Cardiac muscle cell (in vitro differentiated cells and primary cell): ENCODE data around the gene PRRG4. TPM values are rescaled to one million over a fixed set of nuclear protein-coding genes. Genes with fewer than 3 reads are reported as not detected.
"Not testable (repeated sequence)": the region's sequence is repeated elsewhere in the genome, so short reads cannot be mapped to it uniquely, and the experiment has no call there.

Experiments used
- DNase-seq, 2 donors: peaks; one replicate each; pipeline versions ENCODE4 v3.0.0 to v3.0.0-alpha.2; 2010 to 2017; ENCODE audit warnings: low read depth in 1 of 2, low spot score in 1 of 2
- H3K27ac ChIP-seq: fragments of 200-600 bp; sonication (generic); 2 replicates; pipeline ENCODE4 v1.5.1; 2016
- H3K27me3 ChIP-seq: fragments of 200-600 bp; sonication (generic); 2 replicates; pipeline ENCODE4 v1.6.0; 2016; ENCODE audit warnings: control low read depth
- H3K36me3 ChIP-seq: fragments of 200-600 bp; sonication (generic); 2 replicates; pipeline ENCODE4 v1.5.1; 2016; ENCODE audit warnings: control low read depth
- H3K4me1 ChIP-seq: fragments of 200-600 bp; sonication (generic); 2 replicates; pipeline ENCODE4 v1.8.1; 2017; ENCODE audit warnings: low read depth, mild to moderate bottlenecking, mixed run types
- H3K4me3 ChIP-seq: fragments of 200-600 bp; sonication (generic); 2 replicates; pipeline ENCODE4 v1.5.1; 2016; ENCODE audit warnings: mild to moderate bottlenecking
- H3K9me3 ChIP-seq: fragments of 200-600 bp; sonication (generic); 2 replicates; pipeline ENCODE4 v1.5.1; 2017; ENCODE audit warnings: low read depth, mild to moderate bottlenecking, control low read depth
- polyA plus RNA-seq: library from polyadenylated mRNA; unstranded; fragments of >200 nt; fragmentation: Nextera tagmentation; extraction: Ambion mirVana; gene quantifications from 2 replicates; pipeline ENCODE4 v1.2.1, GENCODE V29; 2016
- total RNA-seq: library from RNA; depleted of rRNA; stranded (reverse); fragments of >200 nt; gene quantifications from 2 replicates; pipeline ENCODE4 v1.2.3, GENCODE V29; 2016
- TF ChIP-seq, protein P1 (sequence below): IDR thresholded peaks from 2 replicates; pipeline ENCODE4 v1.5.1; 2012; ENCODE audit warnings: low read depth, mild to moderate bottlenecking, low read length

PRRG4 gene
- total and polyA plus RNA-seq, 2 experiments from 2014 or later, result not detected

- Histone ChIP-seq H3K27me3 (no peaks in the 10 kb centered on the region), H3K4me3 (no peak overlapping the region), H3K27ac (no peak overlapping the region), H3K4me1 (no peaks in the 10 kb centered on the region), H3K36me3 (no peaks in the 10 kb centered on the region), H3K9me3 (no peaks in the 10 kb centered on the region)
- TF ChIP-seq, protein P1, sequence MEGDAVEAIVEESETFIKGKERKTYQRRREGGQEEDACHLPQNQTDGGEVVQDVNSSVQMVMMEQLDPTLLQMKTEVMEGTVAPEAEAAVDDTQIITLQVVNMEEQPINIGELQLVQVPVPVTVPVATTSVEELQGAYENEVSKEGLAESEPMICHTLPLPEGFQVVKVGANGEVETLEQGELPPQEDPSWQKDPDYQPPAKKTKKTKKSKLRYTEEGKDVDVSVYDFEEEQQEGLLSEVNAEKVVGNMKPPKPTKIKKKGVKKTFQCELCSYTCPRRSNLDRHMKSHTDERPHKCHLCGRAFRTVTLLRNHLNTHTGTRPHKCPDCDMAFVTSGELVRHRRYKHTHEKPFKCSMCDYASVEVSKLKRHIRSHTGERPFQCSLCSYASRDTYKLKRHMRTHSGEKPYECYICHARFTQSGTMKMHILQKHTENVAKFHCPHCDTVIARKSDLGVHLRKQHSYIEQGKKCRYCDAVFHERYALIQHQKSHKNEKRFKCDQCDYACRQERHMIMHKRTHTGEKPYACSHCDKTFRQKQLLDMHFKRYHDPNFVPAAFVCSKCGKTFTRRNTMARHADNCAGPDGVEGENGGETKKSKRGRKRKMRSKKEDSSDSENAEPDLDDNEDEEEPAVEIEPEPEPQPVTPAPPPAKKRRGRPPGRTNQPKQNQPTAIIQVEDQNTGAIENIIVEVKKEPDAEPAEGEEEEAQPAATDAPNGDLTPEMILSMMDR, result no peak
- no peak for DNase-seq
Measured at GRCh38 chr11:32821917-32822560, 7.7 kb upstream of the PRRG4 start.

DNA sequence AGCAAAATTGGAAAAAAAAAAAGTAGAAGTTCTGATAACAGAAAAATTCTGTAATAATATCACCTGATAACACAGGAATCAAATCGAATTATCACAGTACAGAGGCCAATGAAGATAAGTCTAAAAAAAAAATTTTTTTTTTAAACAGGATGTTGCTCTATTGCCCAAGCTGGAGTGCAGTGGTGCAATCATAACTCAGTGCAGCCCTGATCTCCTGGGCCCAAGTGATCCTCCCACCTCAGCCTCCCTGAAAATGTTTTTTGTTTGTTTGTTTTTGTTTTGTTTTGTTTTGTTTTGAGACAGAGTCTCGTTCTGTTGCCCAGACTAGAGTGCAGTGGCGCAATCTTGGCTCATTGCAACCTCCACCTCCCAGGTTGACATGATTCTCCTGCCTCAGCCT is 6.1 kb upstream of the PRRG4 start:
- H3K4me3 ChIP-seq, H3K4me1 ChIP-seq, H3K9me3 ChIP-seq, H3K27ac ChIP-seq, H3K36me3 ChIP-seq, DNase-seq: not testable (repeated sequence)
- H3K27me3 ChIP-seq, result peaks cover 13% of the 10 kb centered on the region

DNA sequence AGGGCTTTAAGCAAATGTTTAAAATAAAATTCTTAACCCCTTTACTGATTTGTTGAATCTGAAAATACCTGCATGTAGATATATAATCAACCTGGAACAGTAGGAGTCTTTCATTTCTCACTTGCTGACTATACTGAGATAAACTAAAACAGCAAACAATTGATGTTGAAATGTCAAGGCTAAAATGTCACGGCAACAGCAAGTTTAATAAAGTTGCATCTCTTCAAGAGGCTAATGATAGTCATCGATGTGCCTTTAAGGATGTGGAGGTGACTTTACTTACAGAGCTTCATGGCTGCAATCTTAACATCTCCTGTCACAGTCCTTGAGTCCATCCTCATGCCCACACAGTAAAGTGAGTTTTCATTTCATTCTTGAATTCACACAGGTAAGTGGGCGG is 3.6 kb upstream of the PRRG4 start:
- no peak for DNase-seq
- no peaks in the 10 kb centered on the region for H3K9me3 ChIP-seq
- no peak overlapping the region for H3K4me3 ChIP-seq
- TF ChIP-seq, protein P1, result no peak
- H3K36me3 ChIP-seq, result no peaks in the 10 kb centered on the region
- peaks cover 37% of the 10 kb centered on the region for H3K27me3 ChIP-seq
- no peaks in the 10 kb centered on the region for H3K4me1 ChIP-seq
- H3K27ac ChIP-seq, result no peak overlapping the region

DNA sequence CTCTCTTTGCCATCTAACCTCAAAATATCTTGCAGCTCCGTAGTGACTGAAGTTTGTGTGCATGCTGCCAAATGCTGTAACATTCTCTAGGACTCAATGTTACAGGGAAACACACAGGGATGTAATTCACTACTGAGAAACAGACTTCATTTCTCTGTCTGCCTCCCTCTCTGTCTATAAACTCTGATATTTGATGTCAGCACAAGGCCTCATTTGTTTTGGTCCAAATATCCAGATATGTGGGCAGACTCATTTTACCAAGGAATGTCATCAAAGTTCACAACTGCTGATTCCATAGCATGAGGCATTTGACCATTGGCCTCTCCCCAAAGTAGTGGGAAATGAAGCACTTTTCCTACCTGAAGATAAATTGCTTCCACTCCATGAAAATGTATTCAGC is 2.5 kb upstream of the PRRG4 start:
- Histone ChIP-seq H3K4me1 (no peaks in the 10 kb centered on the region), H3K4me3 (no peak overlapping the region), H3K27ac (no peak overlapping the region), H3K36me3 (no peaks in the 10 kb centered on the region), H3K27me3 (peaks cover 44% of the 10 kb centered on the region), H3K9me3 (no peaks in the 10 kb centered on the region)
- TF ChIP-seq, protein P1, result no peak
- DNase-seq, result no peak

GRCh38 chr11:32829157-32829679 is 509 bp upstream of the PRRG4 start:
- TF ChIP-seq, protein P1, result no peak
- H3K4me3 ChIP-seq, result peak overlapping the region; percentile 33
- H3K4me1 ChIP-seq, result no peaks in the 10 kb centered on the region
- peaks cover 54% of the 10 kb centered on the region for H3K27me3 ChIP-seq
- H3K27ac ChIP-seq, result no peak overlapping the region
- no peaks in the 10 kb centered on the region for H3K9me3 ChIP-seq
- no peak for DNase-seq
- H3K36me3 ChIP-seq, result no peaks in the 10 kb centered on the region

DNA sequence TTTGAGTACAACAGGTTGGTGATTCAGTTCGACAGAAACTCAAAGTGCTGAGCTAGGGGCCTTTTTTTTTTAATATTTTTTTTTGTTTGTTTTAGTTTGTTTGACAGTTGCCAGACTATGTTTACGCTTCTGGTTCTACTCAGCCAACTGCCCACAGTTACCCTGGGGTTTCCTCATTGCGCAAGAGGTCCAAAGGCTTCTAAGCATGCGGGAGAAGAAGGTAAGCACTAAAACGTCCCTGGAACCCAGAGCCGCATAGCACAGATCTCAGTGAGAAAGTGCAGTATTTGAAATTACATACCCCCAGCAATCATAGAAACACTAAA is 649 bp downstream of the PRRG4 start:
- H3K4me3 ChIP-seq, result peak overlapping the region; percentile 33
- TF ChIP-seq, protein P1, result no peak
- no peak overlapping the region for H3K27ac ChIP-seq
- H3K4me1 ChIP-seq, result no peaks in the 10 kb centered on the region
- no peaks in the 10 kb centered on the region for H3K36me3 ChIP-seq
- H3K9me3 ChIP-seq, result no peaks in the 10 kb centered on the region
- peaks cover 54% of the 10 kb centered on the region for H3K27me3 ChIP-seq
- peak in 1 of 2 donors; percentile 36 for DNase-seq
